Fibroblast of lung (primary cell): ENCODE measurements around the gene ST8SIA6. TPM values are rescaled to one million over a fixed set of nuclear protein-coding genes. Genes with fewer than 3 reads are reported as not detected.
"Not testable (repeated sequence)": the region's sequence is repeated elsewhere in the genome, so short reads cannot be mapped to it uniquely, and the experiment has no call there.

Source experiments
- DNase-seq, 2 donors: peaks; one replicate each; pipeline versions ENCODE4 v3.0.0 to v3.0.0-alpha.2; 2010; ENCODE audit warnings: low read depth in 2 of 2
- H2AFZ ChIP-seq: 2 replicates; pipeline ENCODE4 v1.5.1; 2012; ENCODE audit warnings: low read length, control low read depth, inconsistent platforms
- H3K27ac ChIP-seq: 2 replicates; pipeline ENCODE4 v1.5.1; 2011; ENCODE audit warnings: low read length, control low read depth; ENCODE audit not compliant: insufficient read depth
- H3K27me3 ChIP-seq: 2 replicates; pipeline ENCODE4 v1.5.1; 2011; ENCODE audit warnings: mild to moderate bottlenecking, low read length; ENCODE audit not compliant: control insufficient read depth, insufficient read depth
- H3K36me3 ChIP-seq: 2 replicates; pipeline ENCODE4 v1.5.1; 2011; ENCODE audit warnings: low read length; ENCODE audit not compliant: control insufficient read depth, insufficient read depth
- H3K4me1 ChIP-seq: 2 replicates; pipeline ENCODE4 v1.5.1; 2011; ENCODE audit warnings: low read length; ENCODE audit not compliant: control insufficient read depth, insufficient read depth; ENCODE audit errors: extremely low read depth
- H3K4me2 ChIP-seq: 2 replicates; pipeline ENCODE4 v1.5.1; 2011; ENCODE audit warnings: low read length, control low read depth; ENCODE audit not compliant: insufficient read depth; ENCODE audit errors: extremely low read depth
- H3K4me3 ChIP-seq, 4 experiments: fragments of 200-600 bp in 1 of 4; sonication (generic) in 1 of 4; replicated peaks in 1 of 4; 2 replicates each; pipeline ENCODE4 v1.5.1; 2011 to 2016; ENCODE audit warnings: low read length in 4 of 4, low read depth in 3 of 4, mild to moderate bottlenecking in 3 of 4, control low read depth in 2 of 4, inconsistent platforms in 1 of 4, mixed read lengths in 1 of 4; ENCODE audit not compliant: insufficient read depth in 1 of 4; ENCODE audit errors: control extremely low read depth in 1 of 4
- H3K79me2 ChIP-seq: 2 replicates; pipeline ENCODE4 v1.5.1; 2012; ENCODE audit warnings: mild to moderate bottlenecking, low read length, inconsistent platforms; ENCODE audit not compliant: control insufficient read depth, insufficient read depth
- H3K9ac ChIP-seq: 2 replicates; pipeline ENCODE4 v1.5.1; 2011; ENCODE audit warnings: mild to moderate bottlenecking, low read length, control low read depth; ENCODE audit not compliant: insufficient read depth
- H3K9me3 ChIP-seq: 2 replicates; pipeline ENCODE4 v1.5.1; 2012; ENCODE audit warnings: low read depth, low read length; ENCODE audit not compliant: control insufficient read depth, insufficient read depth
- H4K20me1 ChIP-seq: 2 replicates; pipeline ENCODE4 v1.5.1; 2011; ENCODE audit warnings: low read length; ENCODE audit not compliant: control insufficient read depth, insufficient read depth; ENCODE audit errors: extremely low read depth
- EZH2 ChIP-seq: IDR thresholded peaks from 2 replicates; pipeline ENCODE4 v1.5.1; 2012; ENCODE audit warnings: low read length, control low read depth, mild to moderate bottlenecking; ENCODE audit errors: missing control alignments
- polyA plus RNA-seq, 2 donors: library from polyadenylated mRNA; depleted of rRNA in 1 of 2; stranded (reverse) in 1 of 2; unstranded in 1 of 2; fragments of >200 nt; gene quantifications; 2 replicates each; pipeline ENCODE4 v1.2.1, GENCODE V29; 2011 to 2012; ENCODE audit warnings: missing spikeins in 1 of 2
- total RNA-seq: library from RNA; depleted of rRNA; stranded (reverse); fragments of >200 nt; gene quantifications from 2 replicates; pipeline ENCODE4 v1.2.1, GENCODE V29; 2014
- TF ChIP-seq, protein P1 (sequence below), 2 donors: IDR thresholded peaks in 1 of 2; conservative IDR thresholded peaks in 1 of 2; 1 replicate in 1 of 2; 2 replicates in 1 of 2; pipeline ENCODE4 v1.5.1; 2011 to 2012; ENCODE audit warnings: low read length in 2 of 2, control low read depth in 1 of 2, inconsistent platforms in 1 of 2, low read depth in 1 of 2, mild to moderate bottlenecking in 1 of 2

The ST8SIA6 gene
- total and polyA plus RNA-seq, 2 donors (not counting 1 experiment from before 2014, with no cell fraction given): under 0.01 to 0.05 TPM

DNA sequence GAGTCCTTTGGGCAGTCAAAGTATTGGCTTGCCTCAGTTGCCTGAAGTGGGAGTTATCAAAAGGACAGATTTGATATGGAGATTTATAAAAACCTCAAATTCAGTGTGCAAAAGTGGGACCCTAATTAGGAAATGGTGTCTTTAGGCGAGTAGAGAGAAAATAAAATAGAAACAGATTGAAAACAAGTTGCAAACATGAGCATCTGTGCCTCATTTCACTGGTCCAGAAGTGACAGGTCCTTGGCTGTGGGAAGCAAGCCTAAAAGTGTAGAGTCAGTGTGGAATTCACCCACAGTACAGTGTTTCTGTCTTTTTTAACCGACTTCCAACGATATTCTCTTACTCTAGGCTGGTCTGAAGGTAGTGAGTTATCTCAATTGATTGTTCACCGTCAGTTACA is 51.2 kb downstream of the ST8SIA6 start:
- Histone ChIP-seq H3K36me3 (no peaks in the 10 kb centered on the region), H4K20me1 (no peaks in the 10 kb centered on the region), H3K4me3 (no peak overlapping the region), H3K27me3 (peaks cover 9% of the 10 kb centered on the region), H3K4me2 (no peak overlapping the region), H3K9me3 (no peaks in the 10 kb centered on the region), H3K79me2 (no peaks in the 10 kb centered on the region), H3K4me1 (no peaks in the 10 kb centered on the region), H3K9ac (no peak overlapping the region), H2AFZ (no peak overlapping the region), H3K27ac (no peak overlapping the region)
- TF ChIP-seq, protein P1, sequence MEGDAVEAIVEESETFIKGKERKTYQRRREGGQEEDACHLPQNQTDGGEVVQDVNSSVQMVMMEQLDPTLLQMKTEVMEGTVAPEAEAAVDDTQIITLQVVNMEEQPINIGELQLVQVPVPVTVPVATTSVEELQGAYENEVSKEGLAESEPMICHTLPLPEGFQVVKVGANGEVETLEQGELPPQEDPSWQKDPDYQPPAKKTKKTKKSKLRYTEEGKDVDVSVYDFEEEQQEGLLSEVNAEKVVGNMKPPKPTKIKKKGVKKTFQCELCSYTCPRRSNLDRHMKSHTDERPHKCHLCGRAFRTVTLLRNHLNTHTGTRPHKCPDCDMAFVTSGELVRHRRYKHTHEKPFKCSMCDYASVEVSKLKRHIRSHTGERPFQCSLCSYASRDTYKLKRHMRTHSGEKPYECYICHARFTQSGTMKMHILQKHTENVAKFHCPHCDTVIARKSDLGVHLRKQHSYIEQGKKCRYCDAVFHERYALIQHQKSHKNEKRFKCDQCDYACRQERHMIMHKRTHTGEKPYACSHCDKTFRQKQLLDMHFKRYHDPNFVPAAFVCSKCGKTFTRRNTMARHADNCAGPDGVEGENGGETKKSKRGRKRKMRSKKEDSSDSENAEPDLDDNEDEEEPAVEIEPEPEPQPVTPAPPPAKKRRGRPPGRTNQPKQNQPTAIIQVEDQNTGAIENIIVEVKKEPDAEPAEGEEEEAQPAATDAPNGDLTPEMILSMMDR (conservative IDR thresholded peaks at IDR 0.05 in 1 of 2, IDR thresholded peaks at IDR 0.05 in 1 of 2; ENCODE audit: low read depth in 1 of 2, low read length in 2 of 2): no peak
- no peak for TF ChIP-seq EZH2
- DNase-seq: no peak

DNA sequence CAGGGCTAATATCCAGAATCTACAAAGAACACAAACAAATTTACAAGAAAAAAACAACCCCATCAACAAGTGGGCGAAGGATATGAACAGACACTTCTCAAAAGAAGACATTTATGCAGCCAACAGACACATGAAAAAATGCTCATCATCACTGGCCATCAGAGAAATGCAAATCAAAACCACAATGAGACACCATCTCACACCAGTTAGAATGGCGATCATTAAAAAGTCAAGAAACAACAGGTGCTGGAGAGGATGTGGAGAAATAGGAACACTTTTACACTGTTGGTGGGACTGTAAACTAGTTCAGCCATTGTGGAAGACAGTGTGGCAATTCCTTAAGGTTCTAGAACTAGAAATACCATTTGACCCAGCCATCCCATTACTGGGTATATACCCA is 52.4 kb downstream of the ST8SIA6 start:
- not testable (repeated sequence) for H3K79me2 ChIP-seq, H2AFZ ChIP-seq, H3K27me3 ChIP-seq, H3K9ac ChIP-seq, H3K4me2 ChIP-seq, H3K4me3 ChIP-seq, H3K36me3 ChIP-seq, DNase-seq, H3K27ac ChIP-seq, H4K20me1 ChIP-seq, H3K4me1 ChIP-seq, H3K9me3 ChIP-seq

DNA sequence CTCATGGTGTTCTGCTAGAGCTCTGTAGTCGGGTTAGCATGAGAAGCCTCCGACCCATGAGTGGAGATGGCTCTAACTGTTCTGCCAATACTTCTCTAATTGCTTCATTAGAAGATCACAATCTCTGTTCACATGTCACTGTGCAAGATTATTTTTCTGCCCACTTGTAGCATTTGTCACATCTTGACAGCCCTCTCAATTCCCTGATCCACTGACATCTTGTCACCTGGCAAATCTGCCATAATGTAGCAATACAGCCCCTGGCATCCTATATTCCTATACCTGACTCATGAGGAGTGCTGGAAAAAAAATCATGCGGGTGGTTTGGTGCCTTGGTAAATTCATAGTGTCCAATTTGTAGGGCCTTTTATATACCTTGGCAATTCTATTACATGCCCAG is 58.4 kb downstream of the ST8SIA6 start:
- Histone ChIP-seq H3K9me3 (no peaks in the 10 kb centered on the region), H4K20me1 (no peaks in the 10 kb centered on the region), H3K27me3 (peaks cover 18% of the 10 kb centered on the region), H3K36me3 (no peaks in the 10 kb centered on the region), H2AFZ (no peak overlapping the region), H3K4me3 (no peak overlapping the region), H3K79me2 (no peaks in the 10 kb centered on the region), H3K27ac (no peak overlapping the region), H3K4me2 (no peak overlapping the region), H3K4me1 (no peaks in the 10 kb centered on the region), H3K9ac (no peak overlapping the region)
- DNase-seq: no peak
- TF ChIP-seq, protein P1 (conservative IDR thresholded peaks at IDR 0.05 in 1 of 2, IDR thresholded peaks at IDR 0.05 in 1 of 2; ENCODE audit: low read depth in 1 of 2, low read length in 2 of 2): no peak
- no peak for TF ChIP-seq EZH2
